HFFc6 (cell line): Measurements from ENCODE around the gene PKD1L1. TPM values are rescaled to one million over a fixed set of nuclear protein-coding genes. Genes with fewer than 3 reads are reported as not detected.

Experiments
- DNase-seq: peaks from one replicate; pipeline ENCODE4 v3.0.0-alpha.2; 2018
- H3K27ac Mint-ChIP-seq: 2 replicates; pipeline ENCODE4 v1.8.0; 2020; ENCODE audit warnings: mild to moderate bottlenecking, mixed read lengths
- H3K27me3 Mint-ChIP-seq: 2 replicates; pipeline ENCODE4 v1.8.0; 2021; ENCODE audit warnings: mild to moderate bottlenecking, moderate library complexity, mixed read lengths; ENCODE audit not compliant: insufficient read depth
- H3K36me3 Mint-ChIP-seq: 2 replicates; pipeline ENCODE4 v1.8.0; 2021; ENCODE audit warnings: low read depth, mixed read lengths
- H3K4me1 Mint-ChIP-seq: 2 replicates; pipeline ENCODE4 v1.8.0; 2020; ENCODE audit warnings: low read depth, mixed read lengths
- H3K4me3 Mint-ChIP-seq: 2 replicates; pipeline ENCODE4 v1.8.0; 2020; ENCODE audit warnings: mild to moderate bottlenecking, moderate library complexity, mixed read lengths
- H3K9me3 Mint-ChIP-seq: 2 replicates; pipeline ENCODE4 v1.8.0; 2020; ENCODE audit warnings: mild to moderate bottlenecking, mixed read lengths
- total RNA-seq, 6 experiments: library from RNA; stranded (reverse); fragmentation: NEBNext Ultra II Directional; extraction: Animal tissue kit (Norgen Biotek cat#: 25700); gene quantifications; 2 replicates in 1 of 6; 3 replicates in 5 of 6; pipeline ENCODE4 v1.2.3, GENCODE V29; 2021
- TF ChIP-seq, protein P1 (sequence below): fragments of 200-600 bp; sonication (generic); IDR thresholded peaks from 2 replicates; pipeline ENCODE4 v1.5.0; 2021; ENCODE audit warnings: antibody characterized with exemption, mild to moderate bottlenecking

PKD1L1 gene
- total RNA-seq, 6 experiments from 2014 or later, result 0.03 to 0.14 TPM; not detected in 4

DNA sequence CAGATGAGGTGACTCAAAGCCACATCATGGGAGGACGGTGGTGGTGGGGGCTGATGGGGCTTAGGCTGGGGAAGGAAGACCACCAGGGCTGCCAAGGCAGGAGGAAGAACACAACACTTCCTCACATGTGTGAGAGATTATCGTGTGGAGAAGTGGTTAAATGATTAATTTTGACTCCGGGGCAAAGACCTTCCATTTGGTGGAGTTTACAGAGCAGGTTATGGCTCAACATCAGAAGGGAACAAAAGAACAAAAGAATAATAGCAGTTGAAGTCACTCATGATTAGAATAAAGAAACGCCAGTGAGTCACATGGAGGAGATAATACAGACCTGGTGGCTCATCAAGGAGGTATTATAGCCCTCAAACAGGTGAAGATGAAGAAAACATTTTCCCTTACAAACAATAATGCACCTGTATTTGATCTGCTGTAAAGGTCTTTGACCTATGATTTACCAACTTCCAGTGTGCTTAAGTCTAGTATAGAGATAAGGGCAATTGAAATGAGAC, 170.1 kb downstream of the PKD1L1 start:
- TF ChIP-seq, protein P1, sequence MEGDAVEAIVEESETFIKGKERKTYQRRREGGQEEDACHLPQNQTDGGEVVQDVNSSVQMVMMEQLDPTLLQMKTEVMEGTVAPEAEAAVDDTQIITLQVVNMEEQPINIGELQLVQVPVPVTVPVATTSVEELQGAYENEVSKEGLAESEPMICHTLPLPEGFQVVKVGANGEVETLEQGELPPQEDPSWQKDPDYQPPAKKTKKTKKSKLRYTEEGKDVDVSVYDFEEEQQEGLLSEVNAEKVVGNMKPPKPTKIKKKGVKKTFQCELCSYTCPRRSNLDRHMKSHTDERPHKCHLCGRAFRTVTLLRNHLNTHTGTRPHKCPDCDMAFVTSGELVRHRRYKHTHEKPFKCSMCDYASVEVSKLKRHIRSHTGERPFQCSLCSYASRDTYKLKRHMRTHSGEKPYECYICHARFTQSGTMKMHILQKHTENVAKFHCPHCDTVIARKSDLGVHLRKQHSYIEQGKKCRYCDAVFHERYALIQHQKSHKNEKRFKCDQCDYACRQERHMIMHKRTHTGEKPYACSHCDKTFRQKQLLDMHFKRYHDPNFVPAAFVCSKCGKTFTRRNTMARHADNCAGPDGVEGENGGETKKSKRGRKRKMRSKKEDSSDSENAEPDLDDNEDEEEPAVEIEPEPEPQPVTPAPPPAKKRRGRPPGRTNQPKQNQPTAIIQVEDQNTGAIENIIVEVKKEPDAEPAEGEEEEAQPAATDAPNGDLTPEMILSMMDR, result no peak
- no peak for DNase-seq

GRCh38 chr7:47777531-47778152, 170.6 kb downstream of the PKD1L1 start:
- peak overlapping the region; percentile 29; the same call in 1 of the 2 replicates for H3K27ac Mint-ChIP-seq
- DNase-seq, result no peak
- peaks cover 5% of the 10 kb centered on the region; the same call in 1 of the 2 replicates for H3K36me3 Mint-ChIP-seq
- H3K9me3 Mint-ChIP-seq, result no peaks in the 10 kb centered on the region
- peaks cover 2% of the 10 kb centered on the region for H3K27me3 Mint-ChIP-seq
- H3K4me3 Mint-ChIP-seq, result no peak overlapping the region
- peaks cover 33% of the 10 kb centered on the region for H3K4me1 Mint-ChIP-seq
- TF ChIP-seq, protein P1, result no peak

More for the DNA sequence above, 170.1 kb downstream of the PKD1L1 start:
- Mint-ChIP-seq H3K9me3 (no peaks in the 10 kb centered on the region), H3K27me3 (peaks cover 2% of the 10 kb centered on the region), H3K4me1 (peaks cover 39% of the 10 kb centered on the region), H3K36me3 (peaks cover 5% of the 10 kb centered on the region; the same call in 1 of the 2 replicates), H3K4me3 (no peak overlapping the region), H3K27ac (peak overlapping the region; percentile 29; the same call in 1 of the 2 replicates)

- no peak for DNase-seq
- H3K9me3 Mint-ChIP-seq, result no peaks in the 10 kb centered on the region
- no peak overlapping the region for H3K4me3 Mint-ChIP-seq
- TF ChIP-seq, protein P1, result no peak
- peaks cover 29% of the 10 kb centered on the region for H3K4me1 Mint-ChIP-seq
- no peaks in the 10 kb centered on the region; the same call in 1 of the 2 replicates for H3K27me3 Mint-ChIP-seq
- no peak overlapping the region for H3K27ac Mint-ChIP-seq
- no peaks in the 10 kb centered on the region for H3K36me3 Mint-ChIP-seq
Observed at GRCh38 chr7:47776335-47776734, 171.9 kb downstream of the PKD1L1 start.

- no peaks in the 10 kb centered on the region; the same call in 1 of the 2 replicates for H3K27me3 Mint-ChIP-seq
- no peaks in the 10 kb centered on the region for H3K36me3 Mint-ChIP-seq
- TF ChIP-seq, protein P1, result no peak
- H3K9me3 Mint-ChIP-seq, result no peaks in the 10 kb centered on the region
- H3K4me1 Mint-ChIP-seq, result peaks cover 33% of the 10 kb centered on the region
- H3K4me3 Mint-ChIP-seq, result no peak overlapping the region
- DNase-seq, result no peak
- no peak overlapping the region for H3K27ac Mint-ChIP-seq
Observed at GRCh38 chr7:47775238-47775637, 173.0 kb downstream of the PKD1L1 start.

- DNase-seq, result no peak
- Mint-ChIP-seq H3K9me3 (no peaks in the 10 kb centered on the region), H3K4me1 (peaks cover 18% of the 10 kb centered on the region), H3K36me3 (no peaks in the 10 kb centered on the region), H3K27ac (no peak overlapping the region), H3K27me3 (no peaks in the 10 kb centered on the region), H3K4me3 (no peak overlapping the region)
- TF ChIP-seq, protein P1, result no peak
Observed at GRCh38 chr7:47772492-47772891, 175.8 kb downstream of the PKD1L1 start.
